Kidney (tissue), 14 donors: ENCODE data around the gene KRT79. TPM values are rescaled to one million over a fixed set of nuclear protein-coding genes. Genes with fewer than 3 reads are reported as not detected.

Source experiments
- DNase-seq, 5 donors: peaks; one replicate each; pipeline ENCODE4 v3.0.0-alpha.2; 2013 to 2020
- FAIRE-seq: peaks from 2 replicates; lab custom pipeline; 2012; peaks lifted over from hg19 to GRCh38; lab: Jason Lieb, UNC
- H3K27ac ChIP-seq, 2 donors: one replicate each; pipeline ENCODE4 v1.7.0; 2013; ENCODE audit warnings: low read depth in 2 of 2, low read length in 2 of 2, inconsistent platforms in 1 of 2
- H3K27me3 ChIP-seq: one replicate; pipeline ENCODE4 v1.7.1; 2013; ENCODE audit warnings: low read length, inconsistent platforms; ENCODE audit not compliant: control insufficient read depth, insufficient read depth
- H3K36me3 ChIP-seq, 3 donors: one replicate each; pipeline versions ENCODE4 v1.7.0 to v1.7.1; 2013; ENCODE audit warnings: low read length in 3 of 3, control low read depth in 1 of 3, inconsistent platforms in 1 of 3; ENCODE audit not compliant: insufficient read depth in 3 of 3, control insufficient read depth in 2 of 3
- H3K4me1 ChIP-seq, 3 donors: one replicate each; pipeline versions ENCODE4 v1.7.0 to v1.7.1; 2013; ENCODE audit warnings: low read length in 3 of 3, inconsistent platforms in 1 of 3, low read depth in 1 of 3; ENCODE audit not compliant: control insufficient read depth in 2 of 3, insufficient read depth in 2 of 3
- H3K4me3 ChIP-seq, 3 donors: one replicate each; pipeline versions ENCODE4 v1.7.0 to v1.8.1; 2013; ENCODE audit warnings: low read length in 3 of 3, control low read depth in 1 of 3, inconsistent platforms in 1 of 3
- H3K9ac ChIP-seq, 3 donors: one replicate each; pipeline versions ENCODE4 v1.7.0 to v1.7.1; 2013; ENCODE audit warnings: low read length in 3 of 3, control low read depth in 1 of 3, inconsistent platforms in 1 of 3
- H3K9me3 ChIP-seq, 3 donors: one replicate each; pipeline versions ENCODE4 v1.7.0 to v1.7.1; 2013; ENCODE audit warnings: low read length in 3 of 3, control low read depth in 1 of 3, inconsistent platforms in 1 of 3; ENCODE audit not compliant: control insufficient read depth in 2 of 3, insufficient read depth in 1 of 3
- CTCF ChIP-seq: IDR thresholded peaks from 3 replicates; pipeline ENCODE4 v1.5.1; 2012; ENCODE audit warnings: mild to moderate bottlenecking, moderate library complexity, borderline replicate concordance; ENCODE audit not compliant: insufficient read depth; ENCODE audit errors: extremely low read depth
- intact Hi-C: fragments of 100-400 bp; cut with DNase I; formaldehyde crosslinking; loops from one replicate; pipeline ENCODE4 v1.11.1; 2022
- polyA plus RNA-seq: library from polyadenylated mRNA; stranded (reverse); fragments of 350-450 nt; fragmentation: Illumina TruSeq; extraction: RNeasy Lipid Tissue Mini Kit (QIAGEN cat#74804); gene quantifications from one replicate; pipeline ENCODE4 v1.2.3, GENCODE V29; 2014; ENCODE audit warnings: low read depth, low replicate concordance; ENCODE audit not compliant: insufficient read depth
- total RNA-seq: library from RNA; stranded (reverse); fragmentation: NEBNext Ultra II Directional; extraction: Animal tissue kit (Norgen Biotek cat#: 25700); gene quantifications from one replicate; pipeline ENCODE4 v1.2.1, GENCODE V29; 2021
- donor health status: control.
- donor health status: control.
- donor health status: control.
- donor health status: control.
- donor health status: control.
- donor health status: DM: yes; HTN: yes; CAD: no.
- donor health status: Normal renal cell carcinoma (clear cell type).

The KRT79 gene
- total and polyA plus RNA-seq, 2 donors from 2014 or later = not detected

GRCh38 chr12:52808573-52809160, 25.4 kb downstream of the KRT79 start:
- Histone ChIP-seq H3K27ac (no peak overlapping the region), H3K9ac (no peak overlapping the region), H3K4me1 (no peaks in the 10 kb centered on the region), H3K27me3 (no peaks in the 10 kb centered on the region), H3K9me3 (no peaks in the 10 kb centered on the region), H3K4me3 (no peak overlapping the region), H3K36me3 (no peaks in the 10 kb centered on the region)
- no peak for TF ChIP-seq CTCF
- DNase-seq (no peak), FAIRE-seq (no peak)
- intact Hi-C loops = no loop called here

DNA sequence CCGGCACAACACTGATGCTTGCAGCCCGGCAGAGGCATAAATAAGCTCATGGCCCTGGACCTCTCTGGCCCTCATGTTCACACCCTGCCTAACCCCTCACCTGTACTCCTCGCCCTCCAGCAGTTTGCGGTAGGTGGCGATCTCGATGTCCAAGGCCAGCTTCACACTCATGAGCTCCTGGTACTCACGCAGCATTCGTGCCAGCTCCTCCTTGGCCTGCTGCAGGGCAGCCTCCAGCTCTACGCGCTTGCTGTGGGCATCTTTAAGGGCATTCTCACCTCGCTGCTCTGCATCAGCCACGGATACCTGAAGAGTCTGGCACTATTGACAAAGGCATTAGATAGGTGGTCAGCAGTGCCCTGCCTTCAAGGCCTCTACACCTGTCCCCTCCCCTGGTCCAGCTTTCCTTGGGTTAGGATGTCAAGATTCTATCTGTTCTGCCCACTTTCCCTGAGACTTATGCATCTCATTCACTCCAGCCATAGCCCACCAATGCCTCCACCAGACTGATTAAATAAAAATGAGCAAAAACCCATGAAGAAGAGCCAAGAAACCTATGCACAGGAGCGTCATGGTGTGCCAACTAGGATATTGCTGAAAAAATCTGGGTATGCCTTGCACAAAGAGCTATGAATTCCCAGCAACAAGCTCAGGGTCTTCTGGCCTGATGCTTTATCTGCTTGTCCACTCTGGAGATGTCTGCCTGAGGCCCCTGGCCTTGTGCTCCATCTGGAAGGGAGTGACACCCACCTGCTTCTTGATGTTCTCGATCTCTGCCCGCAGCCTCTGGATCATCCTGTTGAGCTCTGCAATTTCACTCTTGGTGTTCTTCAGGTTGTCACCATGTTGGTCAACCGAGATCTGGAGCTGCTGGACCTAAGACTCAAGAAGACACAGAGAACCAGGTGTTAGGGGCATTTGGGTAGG, 26.3 kb downstream of the KRT79 start:
- TF ChIP-seq CTCF = no peak
- H3K4me1 ChIP-seq = no peaks in the 10 kb centered on the region
- H3K27me3 ChIP-seq = no peaks in the 10 kb centered on the region
- no peak overlapping the region for H3K9ac ChIP-seq
- H3K4me3 ChIP-seq = no peak overlapping the region
- no peak for DNase-seq
- no peak overlapping the region for H3K27ac ChIP-seq
- no peak for FAIRE-seq
- H3K36me3 ChIP-seq = no peaks in the 10 kb centered on the region
- H3K9me3 ChIP-seq = no peaks in the 10 kb centered on the region
- intact Hi-C loops = no loop called here

DNA sequence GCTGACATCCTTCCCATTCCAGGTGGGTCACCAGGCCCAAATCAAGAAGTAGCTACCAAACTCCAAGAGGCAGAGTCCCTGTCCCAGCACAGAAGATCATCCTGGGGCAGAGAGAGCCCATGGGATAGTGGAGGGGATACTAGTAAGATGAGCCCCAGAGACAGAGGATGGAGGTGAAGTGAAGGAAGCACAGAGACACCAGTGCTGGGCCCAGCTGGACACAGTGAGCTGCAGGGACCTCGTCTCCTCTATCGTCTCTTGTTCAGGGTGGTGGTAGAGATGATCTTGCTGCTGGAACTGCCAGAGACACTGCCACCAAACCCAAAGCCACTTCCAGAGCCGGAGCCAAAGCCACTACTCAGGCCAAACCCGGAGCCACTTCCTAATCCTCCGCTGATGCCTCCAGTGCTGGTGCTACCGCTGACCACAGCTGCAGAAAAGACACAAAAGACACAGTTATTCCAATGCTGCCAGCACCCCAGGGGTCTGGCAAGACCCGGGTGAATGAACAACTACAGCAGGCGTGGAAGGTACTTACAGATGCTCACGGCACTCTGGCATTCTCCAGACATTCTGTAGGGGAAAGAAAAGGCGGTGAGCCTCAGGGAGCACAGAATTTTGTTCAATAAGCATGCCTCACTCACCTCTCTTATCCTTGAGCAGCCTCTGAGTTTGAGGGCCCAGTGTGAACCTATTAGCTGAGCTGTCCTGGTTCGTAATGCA, 27.1 kb downstream of the KRT79 start:
- no peak overlapping the region for H3K9ac ChIP-seq
- no peak for TF ChIP-seq CTCF
- intact Hi-C loops = no loop called here
- no peaks in the 10 kb centered on the region for H3K27me3 ChIP-seq
- H3K36me3 ChIP-seq = no peaks in the 10 kb centered on the region
- H3K4me1 ChIP-seq = no peaks in the 10 kb centered on the region
- no peak overlapping the region for H3K27ac ChIP-seq
- no peak overlapping the region for H3K4me3 ChIP-seq
- FAIRE-seq (no peak), DNase-seq (no peak)
- no peaks in the 10 kb centered on the region for H3K9me3 ChIP-seq
